ENCODE measurements around the gene NR4A2. TPM values are rescaled to one million over a fixed set of nuclear protein-coding genes. Genes with fewer than 3 reads are reported as not detected.
A peak's percentile ranks its signal among the peaks of the same experiment; 100 is the strongest.

NR4A2 gene
- polyA plus RNA-seq (ENCODE audit: insufficient read length): 0.42 TPM
- long read RNA-seq, donor 1: 0 reads
- long read RNA-seq, donor 2: 0 reads
- long read RNA-seq, donor 3: 0 reads
- long read RNA-seq, donor 4: 0 reads
- long read RNA-seq, donor 5: 0 reads
- long read RNA-seq, donor 6: 0 reads
- long read RNA-seq, donor 7: 0 reads
- long read RNA-seq, donor 8: 0 reads

GRCh38 chr2:156332534-156333273 is at the start of gene NR4A2:
NR4A2 (minus strand) TSS chr2:156332721; CDS start chr2:156330186, 2,535 bp downstream.
- DNase-seq: peak; percentile 62

- DNase-seq: peak; percentile 10
Measured at GRCh38 chr2:156380117-156380645, 47.7 kb upstream of the NR4A2 start.

- DNase-seq: no peak
Measured at GRCh38 chr2:156379714-156380113, 47.2 kb upstream of the NR4A2 start.

- DNase-seq: no peak
Measured at GRCh38 chr2:156379071-156379470, 46.5 kb upstream of the NR4A2 start.

GRCh38 chr2:156366753-156367152 is 34.2 kb upstream of the NR4A2 start:
- DNase-seq: no peak

- DNase-seq: no peak
Measured at GRCh38 chr2:156363141-156363540, 30.6 kb upstream of the NR4A2 start.

GRCh38 chr2:156356014-156356754 is 23.7 kb upstream of the NR4A2 start:
- no peak for DNase-seq

- DNase-seq: no peak
Measured at GRCh38 chr2:156352911-156353310, 20.4 kb upstream of the NR4A2 start.

- no peak for DNase-seq
Measured at GRCh38 chr2:156350374-156351142, 18.0 kb upstream of the NR4A2 start.

- no peak for DNase-seq
Measured at GRCh38 chr2:156349605-156350004, 17.1 kb upstream of the NR4A2 start.

- no peak for DNase-seq
Measured at GRCh38 chr2:156349161-156349560, 16.6 kb upstream of the NR4A2 start.

- DNase-seq: no peak
Measured at GRCh38 chr2:156347431-156347830, 14.9 kb upstream of the NR4A2 start.

- no peak for DNase-seq
Measured at GRCh38 chr2:156346731-156347130, 14.2 kb upstream of the NR4A2 start.

- DNase-seq: no peak
Measured at GRCh38 chr2:156345582-156345981, 13.1 kb upstream of the NR4A2 start.

- no peak for DNase-seq
Measured at GRCh38 chr2:156343940-156344301, 11.4 kb upstream of the NR4A2 start.

GRCh38 chr2:156343096-156343939 is 10.8 kb upstream of the NR4A2 start:
- DNase-seq: no peak

GRCh38 chr2:156342254-156343095 is 10.0 kb upstream of the NR4A2 start:
- peak; percentile 89 for DNase-seq

- peak; percentile 76 for DNase-seq
Measured at GRCh38 chr2:156341452-156342253, 9.1 kb upstream of the NR4A2 start.

- peak; percentile 50 for DNase-seq
Measured at GRCh38 chr2:156340804-156341451, 8.4 kb upstream of the NR4A2 start.

Data from left kidney (tissue), 8 donors.